Measurements from ENCODE around the gene KRT34.

DNA sequence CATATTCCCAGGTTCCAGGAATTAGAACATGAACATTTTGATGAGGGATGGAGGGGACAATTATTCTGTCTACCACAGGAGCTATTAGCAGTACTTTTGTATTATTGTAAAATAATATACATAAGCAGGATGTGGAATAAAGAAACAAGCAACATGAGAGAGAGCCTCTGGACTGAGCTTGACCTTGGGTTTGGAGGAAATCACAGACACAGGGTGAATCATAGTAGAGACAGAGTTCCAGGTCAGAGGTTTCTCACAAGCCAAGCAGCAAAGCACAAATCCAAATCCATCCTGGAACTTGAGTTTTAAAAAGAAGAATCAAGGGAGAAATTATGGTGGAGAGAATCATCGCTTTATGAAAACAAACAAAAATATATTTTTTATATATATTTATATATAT, 10.2 kb upstream of the KRT34 start:
- TF ChIP-seq POLR2AphosphoS5 (IDR thresholded peaks at IDR 0.05; ENCODE audit: low read depth, low read length): no peak
- TF ChIP-seq POLR2A (IDR thresholded peaks at IDR 0.05; ENCODE audit: low read depth, low read length): no peak
- no peak for TF ChIP-seq POU2F2 (IDR thresholded peaks at IDR 0.05; ENCODE audit: low read depth, low read length)
- no peak for TF ChIP-seq SPI1 (IDR thresholded peaks at IDR 0.05; ENCODE audit: low read depth, low read length)
- no peak for TF ChIP-seq TAF1 (IDR thresholded peaks at IDR 0.05; ENCODE audit: low read depth, low read length)
